ENCODE data around the gene CGNL1.

- no peak for TF ChIP-seq CTCF (IDR thresholded peaks at IDR 0.05)
- TF ChIP-seq EP300 (IDR thresholded peaks at IDR 0.05): no peak
- no peak for TF ChIP-seq POLR2A (IDR thresholded peaks at IDR 0.05)
- TF ChIP-seq POLR2AphosphoS5 (IDR thresholded peaks at IDR 0.05): no peak
These were observed 69.6 kb downstream of the CGNL1 start for GRCh38 chr15:57445872-57446271.
